ENCODE results near the gene CDC42EP5.

CDC42EP5 gene

DNA sequence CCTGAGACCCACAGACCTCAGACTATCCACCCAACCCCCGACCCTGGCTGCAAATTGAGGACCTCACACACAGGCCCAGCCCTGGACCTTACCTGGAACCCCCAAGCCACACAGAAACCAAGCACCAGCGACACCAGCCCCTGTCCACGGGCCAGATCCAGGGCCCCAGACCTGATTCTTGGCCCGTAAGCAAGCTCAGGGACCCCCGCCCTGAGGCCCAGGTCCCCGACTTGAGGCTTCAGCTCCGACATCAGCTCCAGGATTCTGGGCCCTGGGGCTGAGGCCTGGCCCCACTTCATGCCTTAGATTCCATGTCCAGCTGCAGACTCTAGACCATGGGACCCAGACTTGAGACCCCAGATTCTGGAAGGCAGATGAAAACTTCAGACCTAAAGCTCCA, 51.6 kb downstream of the CDC42EP5 start:
- TF ChIP-seq CTCF (IDR thresholded peaks at IDR 0.05; ENCODE audit: low read depth, low read length): no peak
- DNase-seq (ENCODE audit: extremely low read depth, low read depth): no peak

DNA sequence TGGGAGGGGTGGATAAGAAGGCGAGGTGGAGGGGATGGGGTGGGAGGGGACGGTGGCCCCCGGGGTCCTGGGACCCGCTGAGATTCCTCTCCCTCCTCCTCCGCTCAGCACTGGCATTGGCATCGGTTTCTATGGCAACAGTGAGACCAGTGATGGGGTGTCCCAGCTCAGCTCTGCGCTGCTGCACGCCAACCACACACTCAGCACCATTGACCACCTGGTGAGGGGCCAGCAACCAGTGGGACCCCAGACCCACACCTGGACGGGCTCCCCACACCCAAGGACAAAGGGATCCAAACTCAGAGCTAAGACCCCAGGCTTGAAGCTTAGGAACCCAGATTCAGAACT, 52.0 kb downstream of the CDC42EP5 start:
- no peak for TF ChIP-seq CTCF (IDR thresholded peaks at IDR 0.05; ENCODE audit: low read depth, low read length)
- no peak for DNase-seq (ENCODE audit: extremely low read depth, low read depth)

GRCh38 chr19:54420383-54421168, 52.5 kb downstream of the CDC42EP5 start:
- no peak for DNase-seq (ENCODE audit: extremely low read depth, low read depth)
- no peak for TF ChIP-seq CTCF (IDR thresholded peaks at IDR 0.05; ENCODE audit: low read depth, low read length)

DNA sequence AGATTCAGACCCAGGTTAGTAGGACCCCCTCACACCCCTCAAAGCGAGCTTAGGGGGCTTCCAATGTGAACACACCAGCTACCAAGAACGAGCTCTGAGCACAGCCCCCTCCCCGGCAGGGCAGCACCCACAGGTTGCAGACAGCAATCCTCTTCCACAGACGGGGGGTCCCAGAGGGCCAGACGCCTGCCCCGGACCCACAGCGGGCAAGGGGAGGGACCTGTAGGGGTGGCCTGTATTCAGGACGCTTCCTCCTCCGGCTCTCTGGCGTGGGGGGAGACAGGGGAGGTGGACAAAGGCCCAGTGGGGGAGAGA, 53.1 kb downstream of the CDC42EP5 start:
- DNase-seq (ENCODE audit: extremely low read depth, low read depth): no peak
- TF ChIP-seq CTCF (IDR thresholded peaks at IDR 0.05; ENCODE audit: low read depth, low read length): no peak

- TF ChIP-seq CTCF (IDR thresholded peaks at IDR 0.05; ENCODE audit: low read depth, low read length): no peak
- DNase-seq (ENCODE audit: extremely low read depth, low read depth): no peak
Measured at GRCh38 chr19:54418930-54419800, 53.9 kb downstream of the CDC42EP5 start.

DNA sequence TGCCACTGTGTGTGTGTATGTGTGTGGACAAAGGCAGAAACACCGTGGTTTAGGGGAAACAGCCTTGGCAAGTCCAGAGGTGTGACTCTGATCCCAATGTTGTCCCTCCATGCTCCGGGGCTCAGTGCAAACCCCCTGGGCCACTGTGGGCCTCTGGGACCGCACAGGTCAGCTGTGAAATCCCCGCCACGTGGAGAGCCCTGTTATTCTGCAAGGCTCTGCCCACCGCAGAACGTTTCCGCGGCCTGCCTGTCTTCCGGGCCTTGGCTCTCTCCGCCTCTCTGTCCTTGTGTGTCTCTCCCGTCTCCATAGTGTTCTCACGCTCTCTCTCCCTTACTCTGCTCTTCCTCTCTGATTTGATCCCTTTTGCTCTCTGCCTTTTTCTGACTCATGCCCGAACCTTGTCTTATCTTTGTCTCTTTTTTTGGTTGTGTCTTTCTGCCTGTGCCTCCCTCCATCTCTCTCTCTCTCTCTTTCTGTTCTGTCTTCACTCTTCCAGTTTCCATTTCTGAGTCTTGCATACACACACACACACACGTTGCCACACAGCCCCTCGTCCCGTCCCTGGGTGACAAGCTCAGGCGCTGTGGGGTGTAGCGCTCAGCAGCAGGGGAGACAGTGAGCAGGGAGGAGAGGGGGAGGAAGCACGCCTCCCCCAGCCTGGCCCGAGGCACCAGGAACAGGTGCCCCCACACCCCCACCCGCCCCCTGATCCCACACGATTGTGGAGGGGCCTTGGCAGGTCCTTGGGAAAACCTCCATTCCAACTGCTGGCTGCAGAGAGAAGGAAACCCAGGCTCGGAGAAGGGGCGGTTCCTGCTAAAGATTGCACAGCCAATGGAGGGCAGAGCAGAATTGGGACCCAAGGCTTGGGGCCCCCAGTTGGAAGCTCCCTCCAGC, 54.8 kb downstream of the CDC42EP5 start:
- DNase-seq (ENCODE audit: extremely low read depth, low read depth): no peak

More for the DNA sequence above, 54.8 kb downstream of the CDC42EP5 start:
- TF ChIP-seq CTCF (IDR thresholded peaks at IDR 0.05; ENCODE audit: low read depth, low read length): no peak
